Measurements from ENCODE around the gene GRB7.

Gene GRB7

DNA sequence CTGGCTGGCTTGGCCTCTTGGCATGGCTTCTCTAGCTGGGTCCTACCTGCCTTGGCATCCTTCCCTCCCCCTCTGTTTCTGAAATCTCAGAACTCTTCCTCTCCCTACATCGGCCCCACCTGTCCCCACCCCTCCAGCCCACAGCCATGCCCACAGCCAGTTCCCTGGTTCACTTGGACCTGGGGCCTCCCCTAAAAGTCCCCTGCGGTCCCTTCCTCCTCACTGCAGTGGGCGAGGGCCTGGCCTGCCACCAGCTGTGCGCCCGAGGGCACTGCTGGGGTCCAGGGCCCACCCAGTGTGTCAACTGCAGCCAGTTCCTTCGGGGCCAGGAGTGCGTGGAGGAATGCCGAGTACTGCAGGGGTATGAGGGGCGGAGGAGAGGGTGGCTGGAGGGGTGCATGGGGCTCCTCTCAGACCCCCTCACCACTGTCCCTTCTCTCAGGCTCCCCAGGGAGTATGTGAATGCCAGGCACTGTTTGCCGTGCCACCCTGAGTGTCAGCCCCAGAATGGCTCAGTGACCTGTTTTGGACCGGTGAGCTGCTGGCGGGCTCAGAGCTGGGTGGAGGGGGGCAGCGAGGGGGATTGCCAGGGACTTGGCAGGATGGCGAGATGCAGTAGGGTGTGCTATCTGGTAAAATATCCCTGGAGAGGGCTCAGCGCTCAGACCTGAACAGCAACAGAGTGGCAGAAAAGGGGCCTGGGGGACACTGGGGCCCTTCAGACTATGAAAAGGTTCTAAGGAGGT lies 21.5 kb upstream of the GRB7 start:
- DNase-seq (ENCODE audit: low read depth), result no peak
- no peak overlapping the region for H3K4me3 ChIP-seq (ENCODE audit: low read depth, low read length)
- TF ChIP-seq CTCF (conservative IDR thresholded peaks at IDR 0.05; ENCODE audit: low read depth, low read length), result no peak

GRCh38 chr17:39716879-39717536 lies 20.7 kb upstream of the GRB7 start:
- no peak overlapping the region for H3K4me3 ChIP-seq (ENCODE audit: low read depth, low read length)
- TF ChIP-seq CTCF (conservative IDR thresholded peaks at IDR 0.05; ENCODE audit: low read depth, low read length), result no peak
- DNase-seq (ENCODE audit: low read depth), result no peak

DNA sequence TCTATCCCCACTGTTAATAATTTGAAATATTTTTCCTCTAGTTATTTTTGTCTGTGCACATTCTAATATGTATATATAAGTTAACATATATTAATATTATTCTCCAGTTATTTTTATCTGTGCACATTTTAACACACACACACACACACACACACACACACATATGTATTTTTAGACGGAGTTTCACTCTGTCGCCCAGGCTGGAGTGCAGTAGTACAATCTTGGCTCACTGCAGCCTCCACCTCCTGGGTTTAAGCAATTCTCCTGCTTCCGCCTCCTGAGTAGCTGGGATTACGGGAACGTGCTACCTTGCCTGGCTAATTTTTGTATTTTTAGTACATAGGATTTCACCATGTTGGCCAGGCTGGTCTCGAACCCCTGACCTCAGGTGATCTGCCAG lies 20.1 kb upstream of the GRB7 start:
- DNase-seq (ENCODE audit: low read depth), result no peak
- TF ChIP-seq CTCF (conservative IDR thresholded peaks at IDR 0.05; ENCODE audit: low read depth, low read length), result no peak
- no peak overlapping the region for H3K4me3 ChIP-seq (ENCODE audit: low read depth, low read length)

- no peak overlapping the region for H3K4me3 ChIP-seq (ENCODE audit: low read depth, low read length)
- DNase-seq (ENCODE audit: low read depth), result no peak
- no peak for TF ChIP-seq CTCF (conservative IDR thresholded peaks at IDR 0.05; ENCODE audit: low read depth, low read length)
Measured at GRCh38 chr17:39719563-39720355, 18.0 kb upstream of the GRB7 start.

- no peak for TF ChIP-seq CTCF (conservative IDR thresholded peaks at IDR 0.05; ENCODE audit: low read depth, low read length)
- DNase-seq (ENCODE audit: low read depth), result no peak
- no peak overlapping the region for H3K4me3 ChIP-seq (ENCODE audit: low read depth, low read length)
Measured at GRCh38 chr17:39722104-39722503, 15.6 kb upstream of the GRB7 start.

GRCh38 chr17:39722965-39723848 lies 14.5 kb upstream of the GRB7 start:
- no peak for TF ChIP-seq CTCF (conservative IDR thresholded peaks at IDR 0.05; ENCODE audit: low read depth, low read length)
- no peak for DNase-seq (ENCODE audit: low read depth)
- no peak overlapping the region for H3K4me3 ChIP-seq (ENCODE audit: low read depth, low read length)

Measured in choroid plexus epithelial cell (primary cell).